OCI-LY1 (cell line): ENCODE data around the gene TLCD1.

Experiments
- H2AFZ ChIP-seq: fragments of 200-600 bp; sonication (generic), shearing (Covaris generic); 2 replicates; pipeline ENCODE4 v1.6.0; 2014; ENCODE audit warnings: antibody characterized with exemption, mild to moderate bottlenecking, low read length
- H3F3A ChIP-seq: fragments of 200-600 bp; sonication (generic), shearing (Covaris generic); 2 replicates; pipeline ENCODE4 v1.6.0; 2014; ENCODE audit warnings: mild to moderate bottlenecking, antibody characterized with exemption, low read length, moderate library complexity; ENCODE audit not compliant: insufficient read depth
- H3K27ac ChIP-seq: fragments of 200-600 bp; sonication (generic); 2 replicates; pipeline ENCODE4 v1.5.1; 2014; ENCODE audit warnings: low read length, mixed run types, mild to moderate bottlenecking, low read depth; ENCODE audit not compliant: poor library complexity, severe bottlenecking
- H3K27me3 ChIP-seq: fragments of 200-600 bp; sonication (generic); 2 replicates; pipeline ENCODE4 v1.6.0; 2014; ENCODE audit warnings: antibody characterized with exemption, mild to moderate bottlenecking, low read length, moderate library complexity; ENCODE audit not compliant: insufficient read depth
- H3K36me3 ChIP-seq: fragments of 200-600 bp; sonication (generic); 2 replicates; pipeline ENCODE4 v1.6.1; 2014; ENCODE audit warnings: mild to moderate bottlenecking, antibody characterized with exemption, low read length, moderate library complexity, mixed read lengths; ENCODE audit not compliant: insufficient read depth
- H3K4me1 ChIP-seq: fragments of 200-600 bp; sonication (generic); 2 replicates; pipeline ENCODE4 v1.5.1; 2014; ENCODE audit warnings: mild to moderate bottlenecking, low read length, moderate library complexity; ENCODE audit not compliant: insufficient read depth, severe bottlenecking
- H3K4me2 ChIP-seq: fragments of 200-600 bp; sonication (generic), shearing (Covaris generic); 2 replicates; pipeline ENCODE4 v1.6.1; 2014; ENCODE audit warnings: low read length
- H3K4me3 ChIP-seq: fragments of 200-600 bp; sonication (generic); 2 replicates; pipeline ENCODE4 v1.5.1; 2014; ENCODE audit warnings: low read length, low read depth, mild to moderate bottlenecking, mixed read lengths; ENCODE audit not compliant: poor library complexity, severe bottlenecking
- H3K79me2 ChIP-seq: fragments of 200-600 bp; shearing (Covaris generic); 2 replicates; pipeline ENCODE4 v1.6.1; 2016; ENCODE audit warnings: mixed run types, low read length, mixed read lengths; ENCODE audit not compliant: insufficient read depth
- H3K9ac ChIP-seq: fragments of 200-600 bp; sonication (generic), shearing (Covaris generic); 2 replicates; pipeline ENCODE4 v1.6.1; 2014; ENCODE audit warnings: mild to moderate bottlenecking, low read length, mixed read lengths
- H3K9me2 ChIP-seq: fragments of 200-600 bp; sonication (generic), shearing (Covaris generic); 2 replicates; pipeline ENCODE4 v1.6.1; 2014; ENCODE audit warnings: low read depth, mild to moderate bottlenecking, low read length, mixed read lengths
- H3K9me3 ChIP-seq: fragments of 200-600 bp; shearing (Covaris generic); 2 replicates; pipeline ENCODE4 v1.6.1; 2014; ENCODE audit warnings: low read length, mixed read lengths
- H4K20me1 ChIP-seq: fragments of 200-600 bp; sonication (generic), shearing (Covaris generic); 2 replicates; pipeline ENCODE4 v1.6.0; 2016; ENCODE audit warnings: mild to moderate bottlenecking, low read length; ENCODE audit not compliant: insufficient read depth
- CTCF ChIP-seq: fragments of 200-600 bp; sonication (generic), shearing (Covaris generic); IDR thresholded peaks from 2 replicates; pipeline ENCODE4 v1.5.1; 2017; ENCODE audit warnings: mild to moderate bottlenecking, antibody characterized with exemption, low read length, moderate library complexity, mixed read lengths
- EZH2 ChIP-seq: fragments of 200-600 bp; sonication (generic), shearing (Covaris generic); IDR thresholded peaks from 2 replicates; pipeline ENCODE4 v1.8.0; 2017; ENCODE audit warnings: borderline replicate concordance, mixed run types, mild to moderate bottlenecking, antibody characterized with exemption, low read length, moderate library complexity, mixed read lengths

TLCD1 gene

DNA sequence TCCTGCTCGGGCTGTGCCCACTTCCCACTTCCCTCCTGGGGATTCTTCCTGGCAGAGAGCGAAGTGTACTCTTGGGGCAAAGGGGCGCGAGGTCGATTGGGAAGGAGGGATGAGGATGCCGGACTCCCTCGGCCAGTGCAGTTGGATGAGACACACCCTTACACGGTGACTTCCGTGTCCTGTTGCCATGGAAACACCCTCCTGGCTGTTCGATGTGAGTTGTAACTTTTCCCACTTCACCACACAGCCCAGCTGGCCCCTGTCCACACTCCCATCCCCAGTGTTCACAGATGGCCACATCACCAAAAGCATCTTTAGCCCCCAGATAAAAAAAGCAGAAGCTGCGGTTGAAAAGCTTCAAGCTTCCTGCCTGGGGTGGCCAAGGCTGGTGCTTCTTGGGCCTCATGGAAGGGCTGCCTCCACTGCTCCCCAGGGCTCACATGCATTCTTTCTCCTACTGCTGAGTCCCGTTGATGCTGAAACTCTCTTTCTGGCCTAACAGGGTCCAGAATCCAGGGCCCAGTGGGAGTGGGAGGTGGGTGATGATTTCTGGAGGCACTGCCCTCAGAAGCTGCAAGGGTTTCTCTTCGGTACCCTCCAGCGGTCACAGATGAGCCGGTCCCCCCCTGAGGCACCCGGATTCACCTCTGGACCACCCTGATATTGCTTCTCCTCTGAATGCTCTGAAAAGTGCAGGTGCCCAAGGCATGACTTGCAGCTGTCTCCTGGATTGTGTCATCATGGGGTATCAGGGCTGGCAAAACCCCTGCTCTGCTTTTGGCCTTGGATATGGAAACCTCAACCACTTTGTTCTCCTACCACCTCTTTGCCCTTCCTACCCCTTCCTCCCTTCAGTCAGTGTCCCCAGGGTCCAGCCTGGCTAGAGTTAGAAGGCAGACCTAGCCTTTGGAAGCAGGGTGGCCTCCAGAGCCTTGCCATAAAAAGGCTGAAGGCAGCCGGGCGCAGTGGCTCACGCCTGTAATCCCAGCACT is 15.6 kb upstream of the TLCD1 start:
- TF ChIP-seq CTCF (no peak), EZH2 (no peak)
- Histone ChIP-seq H3K79me2 (peaks cover 9% of the 10 kb centered on the region), H3K4me3 (peak overlapping the region; percentile 4), H3K27me3 (no peaks in the 10 kb centered on the region), H3K9me2 (no peaks in the 10 kb centered on the region), H3K4me1 (peaks cover 66% of the 10 kb centered on the region), H3K9ac (peak overlapping the region; percentile 36; the same call in 1 of the 2 replicates), H3K27ac (peak overlapping the region; percentile 97), H3K36me3 (peaks cover 52% of the 10 kb centered on the region), H3K4me2 (peak overlapping the region; percentile 36; the same call in 1 of the 2 replicates), H2AFZ (no peak overlapping the region), H3K9me3 (peaks cover 9% of the 10 kb centered on the region), H4K20me1 (no peaks in the 10 kb centered on the region), H3F3A (no peaks in the 10 kb centered on the region)

DNA sequence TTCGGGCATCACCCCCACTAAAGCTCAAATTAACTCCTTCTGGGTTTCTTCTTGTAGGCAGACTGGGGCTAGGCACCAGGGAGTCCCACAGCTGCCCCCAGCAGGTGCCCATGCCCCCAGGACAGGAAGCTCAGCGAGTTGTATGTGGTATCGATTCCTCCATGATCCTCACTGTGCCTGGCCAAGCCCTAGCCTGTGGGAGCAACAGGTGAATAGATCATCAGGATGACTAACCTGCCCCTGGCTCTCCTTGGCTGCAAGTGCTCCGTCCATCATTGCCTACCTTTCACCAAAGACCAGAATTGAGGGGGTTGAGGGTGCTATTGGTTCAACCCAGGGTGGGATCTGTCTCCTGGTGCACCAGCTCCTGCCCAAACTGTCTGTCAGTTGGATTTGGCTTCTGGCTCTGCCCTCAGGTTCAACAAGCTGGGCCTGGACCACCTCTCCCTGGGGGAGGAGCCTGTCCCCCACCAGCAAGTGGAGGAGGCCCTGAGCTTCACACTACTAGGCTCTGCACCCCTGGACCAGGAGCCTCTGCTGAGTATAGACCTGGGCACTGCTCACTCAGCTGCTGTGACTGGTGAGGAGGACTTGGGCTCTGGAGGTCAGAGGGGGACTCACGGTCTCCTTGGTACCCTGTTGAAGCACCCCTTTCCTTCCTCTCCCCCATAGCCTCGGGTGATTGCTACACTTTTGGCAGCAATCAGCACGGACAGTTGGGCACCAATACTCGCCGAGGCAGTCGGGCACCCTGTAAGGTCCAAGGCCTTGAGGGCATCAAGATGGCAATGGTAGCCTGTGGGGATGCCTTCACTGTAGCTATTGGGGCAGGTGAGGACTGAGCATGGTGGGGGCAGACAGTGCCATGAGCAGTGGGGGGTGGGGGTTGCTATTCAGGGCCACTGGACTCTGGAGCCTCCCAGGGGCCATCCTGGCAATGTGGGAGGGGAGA is 14.6 kb upstream of the TLCD1 start:
- Histone ChIP-seq H3K79me2 (peaks cover 9% of the 10 kb centered on the region), H3F3A (no peaks in the 10 kb centered on the region), H3K36me3 (peaks cover 42% of the 10 kb centered on the region), H4K20me1 (no peaks in the 10 kb centered on the region), H3K27ac (peak overlapping the region; percentile 97), H3K27me3 (no peaks in the 10 kb centered on the region), H3K9me3 (peaks cover 9% of the 10 kb centered on the region), H3K4me1 (peaks cover 57% of the 10 kb centered on the region), H3K4me2 (peak overlapping the region; percentile 36; the same call in 1 of the 2 replicates), H3K9me2 (no peaks in the 10 kb centered on the region), H3K4me3 (no peak overlapping the region), H2AFZ (no peak overlapping the region), H3K9ac (no peak overlapping the region; the same call in 1 of the 2 replicates)
- TF ChIP-seq EZH2: no peak
- TF ChIP-seq CTCF: no peak

DNA sequence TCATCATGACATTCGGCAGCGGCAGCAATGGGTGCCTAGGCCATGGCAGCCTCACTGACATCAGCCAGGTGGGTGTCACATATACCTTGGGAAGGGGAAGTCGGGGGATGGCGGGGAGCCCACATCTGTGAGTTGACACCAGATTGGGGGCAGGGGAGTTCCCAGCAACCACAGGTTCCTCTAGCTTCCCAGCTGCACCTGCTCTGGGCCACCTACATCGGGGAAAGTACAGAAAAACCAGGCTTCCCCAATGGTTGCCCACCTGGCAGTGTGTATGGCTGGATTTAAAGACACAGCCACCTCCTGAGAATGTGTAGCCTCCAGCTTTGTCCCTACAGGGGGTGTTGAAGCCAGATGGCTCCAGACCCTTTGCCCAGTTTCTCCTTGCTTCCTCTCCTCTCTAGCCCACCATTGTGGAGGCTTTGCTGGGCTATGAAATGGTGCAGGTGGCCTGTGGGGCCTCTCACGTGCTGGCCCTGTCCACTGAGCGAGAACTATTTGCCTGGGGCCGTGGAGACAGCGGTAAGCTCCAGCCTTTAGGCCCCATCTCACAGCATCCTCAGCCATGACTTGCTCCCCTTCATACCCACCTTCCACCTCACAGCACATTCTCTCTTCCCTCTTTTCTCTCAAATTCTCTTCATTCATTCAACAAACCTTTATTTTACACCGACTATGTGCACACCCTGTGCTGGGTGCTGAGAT is 12.8 kb upstream of the TLCD1 start:
- peaks cover 42% of the 10 kb centered on the region for H3K36me3 ChIP-seq
- peaks cover 56% of the 10 kb centered on the region for H3K4me1 ChIP-seq
- H3F3A ChIP-seq: no peaks in the 10 kb centered on the region
- peak overlapping the region; percentile 47 for H3K4me3 ChIP-seq
- H3K27ac ChIP-seq: peak overlapping the region; percentile 97
- H4K20me1 ChIP-seq: no peaks in the 10 kb centered on the region
- H3K27me3 ChIP-seq: no peaks in the 10 kb centered on the region
- no peaks in the 10 kb centered on the region for H3K79me2 ChIP-seq
- H2AFZ ChIP-seq: no peak overlapping the region
- H3K9me2 ChIP-seq: no peaks in the 10 kb centered on the region
- peaks cover 9% of the 10 kb centered on the region for H3K9me3 ChIP-seq
- TF ChIP-seq CTCF (no peak), EZH2 (no peak)
- peak overlapping the region; percentile 58 for H3K4me2 ChIP-seq
- H3K9ac ChIP-seq: peak overlapping the region; percentile 71
